Measurements from ENCODE around the gene ZMAT2.
"Not testable (repeated sequence)": the region's sequence is repeated elsewhere in the genome, so short reads cannot be mapped to it uniquely, and the experiment has no call there.

Gene ZMAT2

GRCh38 chr5:140707812-140708211 is 7.6 kb downstream of the ZMAT2 start:
- no peak for FAIRE-seq
- no peak for DNase-seq (ENCODE audit: insufficient read length, low spot score)

GRCh38 chr5:140708787-140709186 is 8.5 kb downstream of the ZMAT2 start:
- FAIRE-seq; DNase-seq (ENCODE audit: insufficient read length, low spot score): not testable (repeated sequence)

GRCh38 chr5:140710899-140711552 is 10.8 kb downstream of the ZMAT2 start:
- peak; percentile 74 for FAIRE-seq
- DNase-seq (ENCODE audit: insufficient read length, low spot score): peak; percentile 80

- DNase-seq (ENCODE audit: insufficient read length, low spot score) (no peak), FAIRE-seq (no peak)
These were observed 11.5 kb downstream of the ZMAT2 start for GRCh38 chr5:140711794-140712193.

DNA sequence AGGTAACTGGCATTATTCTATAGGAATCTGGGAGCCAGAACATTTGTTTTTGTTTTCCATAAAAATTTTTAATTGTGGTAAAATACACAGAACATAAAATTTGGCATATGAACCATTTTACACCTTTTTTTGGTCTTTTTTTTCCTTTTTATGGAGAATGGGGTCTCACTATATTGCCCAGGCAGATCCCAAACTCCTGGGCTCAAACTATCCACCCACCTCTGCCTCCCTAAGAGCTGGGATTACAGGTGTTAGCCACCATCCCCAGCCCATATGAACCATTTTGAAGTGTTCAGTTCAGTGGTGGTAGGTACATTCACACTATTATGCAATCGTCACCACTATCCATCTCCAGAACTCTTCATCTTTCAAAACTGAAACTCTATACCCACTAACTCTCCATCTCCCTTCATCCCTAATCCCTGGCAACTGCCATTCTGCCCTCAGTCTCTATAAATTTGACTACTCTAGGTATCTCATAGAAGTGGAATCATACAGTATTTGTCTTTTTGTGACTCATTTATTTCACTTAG is 13.4 kb downstream of the ZMAT2 start:
- FAIRE-seq: no peak
- no peak for DNase-seq (ENCODE audit: insufficient read length, low spot score)

- FAIRE-seq: not testable (repeated sequence)
These were observed 16.0 kb downstream of the ZMAT2 start for GRCh38 chr5:140716238-140716637.

GRCh38 chr5:140718266-140718592 is 18.0 kb downstream of the ZMAT2 start:
- FAIRE-seq: no peak

More at GRCh38 chr5:140716238-140716637, 16.0 kb downstream of the ZMAT2 start:
- not testable (repeated sequence) for DNase-seq (ENCODE audit: insufficient read length, low spot score)

GRCh38 chr5:140720738-140721137 is 20.5 kb downstream of the ZMAT2 start:
- DNase-seq (ENCODE audit: insufficient read length, low spot score); FAIRE-seq: not testable (repeated sequence)

More at GRCh38 chr5:140718266-140718592, 18.0 kb downstream of the ZMAT2 start:
- DNase-seq (ENCODE audit: insufficient read length, low spot score): no peak

GRCh38 chr5:140721395-140721794 is 21.1 kb downstream of the ZMAT2 start:
- FAIRE-seq; DNase-seq (ENCODE audit: insufficient read length, low spot score): not testable (repeated sequence)

GRCh38 chr5:140725799-140726471 is 25.7 kb downstream of the ZMAT2 start:
- FAIRE-seq (peak; percentile 72), DNase-seq (ENCODE audit: insufficient read length, low spot score) (peak; percentile 84)

DNA sequence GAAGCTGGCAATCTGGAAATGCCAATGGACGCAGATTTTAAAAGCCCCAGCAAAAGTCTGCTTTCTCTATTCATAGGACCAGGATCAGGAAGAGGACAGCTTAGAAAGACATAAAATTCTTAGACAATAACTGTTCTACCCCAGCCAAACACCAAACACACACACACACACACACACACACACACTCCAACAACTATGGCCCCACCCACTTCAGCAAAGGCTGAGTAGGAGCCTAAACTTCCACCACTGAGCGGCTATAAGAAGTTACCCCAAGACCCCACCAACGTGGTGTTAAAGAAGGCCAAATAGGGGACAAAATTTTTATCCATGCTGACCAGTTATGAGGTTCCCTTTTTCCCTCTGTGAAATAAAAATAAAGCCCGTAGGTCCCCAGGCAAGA is 32.9 kb downstream of the ZMAT2 start:
- FAIRE-seq: no peak
- no peak for DNase-seq (ENCODE audit: insufficient read length, low spot score)

DNA sequence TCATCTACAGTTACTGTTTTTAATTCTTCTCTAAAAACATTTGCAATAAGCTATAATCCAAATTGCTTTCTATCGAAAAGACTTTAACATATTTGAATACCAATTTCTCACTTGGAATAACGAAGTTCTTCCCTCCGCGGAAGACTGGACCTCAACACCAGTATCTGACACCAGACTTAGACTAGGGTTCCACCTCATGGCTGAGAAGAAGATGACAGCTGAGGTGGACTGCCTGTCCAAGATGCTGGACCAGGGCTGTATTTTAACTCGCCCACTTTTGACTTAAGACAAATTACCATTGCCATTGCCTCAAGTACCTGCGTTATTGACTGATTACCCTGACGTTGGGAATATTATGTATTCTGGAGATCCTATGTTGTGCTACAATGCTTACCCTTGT is 34.1 kb downstream of the ZMAT2 start:
- FAIRE-seq (no peak), DNase-seq (ENCODE audit: insufficient read length, low spot score) (no peak)

DNA sequence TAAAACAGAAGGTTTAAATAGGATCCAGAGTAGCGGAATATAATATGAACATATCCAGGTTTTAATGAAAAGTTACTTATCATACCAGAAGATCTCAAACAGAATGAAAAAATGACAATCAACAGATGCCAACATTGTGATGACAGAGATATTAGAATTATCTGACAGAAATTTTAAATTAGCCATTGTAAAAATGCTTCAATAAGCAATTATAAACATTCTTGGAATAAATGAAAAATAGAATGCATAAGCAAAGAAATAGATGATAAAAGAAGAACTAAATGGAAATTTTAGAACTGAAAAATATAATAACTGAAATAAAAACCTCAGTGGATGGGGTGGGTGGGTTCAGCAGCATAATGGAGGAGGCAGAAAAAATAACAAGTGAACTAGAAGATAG is 37.2 kb downstream of the ZMAT2 start:
- no peak for FAIRE-seq

DNA sequence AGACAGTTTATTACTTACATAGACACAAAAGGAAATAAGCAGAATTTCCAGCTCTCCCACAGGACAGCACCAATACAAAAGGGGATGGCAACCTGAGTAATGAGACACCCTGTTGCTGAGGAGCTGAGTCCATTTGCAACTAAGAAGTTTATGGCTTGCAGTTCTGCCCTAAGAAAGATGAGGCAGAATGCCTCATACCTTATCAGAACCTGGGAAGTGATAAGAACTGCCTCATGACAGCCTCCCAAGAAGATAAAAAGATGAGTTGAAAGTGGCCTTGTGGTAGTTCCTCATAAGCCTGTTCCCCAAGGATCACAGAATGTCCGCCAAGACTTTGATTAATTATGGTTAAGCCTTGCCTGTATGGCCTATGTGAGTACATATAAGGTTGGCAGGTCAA is 41.7 kb downstream of the ZMAT2 start:
- DNase-seq (ENCODE audit: insufficient read length, low spot score): no peak
- FAIRE-seq: no peak

More for the DNA sequence above, 37.2 kb downstream of the ZMAT2 start:
- no peak for DNase-seq (ENCODE audit: insufficient read length, low spot score)

GRCh38 chr5:140753561-140753960 is 53.3 kb downstream of the ZMAT2 start:
- FAIRE-seq: no peak
- no peak for DNase-seq (ENCODE audit: insufficient read length, low spot score)
